ENCODE measurements around the gene PAX2. TPM values are rescaled to one million over a fixed set of nuclear protein-coding genes. Genes with fewer than 3 reads are reported as not detected.

Gene PAX2
- total and polyA plus RNA-seq, 2 of the 8 experiments (the other 6 are each of a cell fraction or from before 2014, with no cell fraction given): 0.02 TPM; not detected in 1

- no peak overlapping the region for H4K5ac ChIP-seq (ENCODE audit: insufficient read length, low read depth, low read length)
- FAIRE-seq: no peak
- H2BK120ac ChIP-seq (replicated peaks; ENCODE audit: low read depth, low read length): no peak overlapping the region
- no peak overlapping the region for H4K91ac ChIP-seq (replicated peaks; ENCODE audit: insufficient read length, low read length)
- no peaks in the 10 kb centered on the region for H3K9me3 ChIP-seq (ENCODE audit: insufficient read depth in 2 of 2, low read depth in 1 of 2, low read length in 1 of 2)
- TF ChIP-seq JUN (IDR thresholded peaks at IDR 0.05; ENCODE audit: low read depth, low read length): no peak
- 0 out of 2 replicates have a peak, but pooled peaks have one; percentile 29 for TF ChIP-seq CBX8 (IDR thresholded peaks at IDR 0.05; ENCODE audit: borderline replicate concordance, low read depth, low read length)
- TF ChIP-seq RNF2 (IDR thresholded peaks at IDR 0.05; ENCODE audit: borderline replicate concordance, low read depth, low read length, missing control alignments, poor library complexity, severe bottlenecking): peak; percentile 93
- TF ChIP-seq KDM1A (IDR thresholded peaks at IDR 0.05; ENCODE audit: borderline replicate concordance, low read length): 0 out of 2 replicates have a peak, but pooled peaks have one; percentile 16
- peak; percentile 93 for TF ChIP-seq SUZ12 (IDR thresholded peaks at IDR 0.05; ENCODE audit: low read length)
- TF ChIP-seq EZH2 (IDR thresholded peaks at IDR 0.05; ENCODE audit: low read depth, low read length, severe bottlenecking): peak; percentile 91
- TF ChIP-seq JUND (IDR thresholded peaks at IDR 0.05; ENCODE audit: low read length): no peak
- TF ChIP-seq SIRT6 (IDR thresholded peaks at IDR 0.05; ENCODE audit: low read length): no peak
- no peak overlapping the region for H3K18ac ChIP-seq (ENCODE audit: extremely low read depth, low read length)
- H3K9ac ChIP-seq (replicated peaks in 1 of 4; ENCODE audit: extremely low read depth in 1 of 4, low read depth in 3 of 4, low read length in 3 of 4): no peak overlapping the region
- WGBS, 2 experiments (ENCODE audit: extremely low coverage in 1 of 2, insufficient coverage in 1 of 2, insufficient read length in 1 of 2, insufficient replicate concordance in 2 of 2, low coverage in 1 of 2, low lambda C conversion rate in 2 of 2, missing lambda C conversion rate in 1 of 2): 0% methylated on average over 4 of the region's 33 CpGs; no CpG with 5 or more reads in 1 of the 2 experiments
- H3K4ac ChIP-seq (replicated peaks; ENCODE audit: insufficient read length, low read depth, low read length): no peak overlapping the region
- DNase-seq (ENCODE audit: low read depth in 1 of 2, low spot score in 2 of 2): peak in 1 of 2 experiments; percentile 53
- no peak overlapping the region for H2BK15ac ChIP-seq (ENCODE audit: low read length)
- peak overlapping the region; percentile 54 to 63 for H3K4me2 ChIP-seq (ENCODE audit: insufficient read depth in 1 of 2, low read depth in 2 of 2, low read length in 2 of 2)
- POLR2A ChIA-PET (ENCODE audit: partially characterized antibody): interaction anchor here (0.9 to 1.3 kb wide), 3 partner anchors 17 to 162 kb away, joined by 3 to 5 read pairs (median 4); no protein-coding TSS in a partner anchor
- H3K4me3 ChIP-seq (ENCODE audit: extremely low read depth in 1 of 4, insufficient read depth in 2 of 4, low read depth in 3 of 4, low read length in 4 of 4): peak overlapping the region in 1 of 4 experiments; percentile 52; a peak in 2 of 8 replicates
- no peak overlapping the region for H2AK5ac ChIP-seq (ENCODE audit: low read depth, low read length)
- no peak overlapping the region for H3K56ac ChIP-seq (replicated peaks; ENCODE audit: insufficient read length, low read depth, low read length)
- CTCF ChIA-PET (ENCODE audit: partially characterized antibody): interaction anchor here (1.0 to 7.5 kb wide), 8 partner anchors 8 to 418 kb away, joined by 3 to 95 read pairs (median 4); no protein-coding TSS in a partner anchor
- H3K79me2 ChIP-seq (ENCODE audit: control insufficient read depth in 1 of 2, insufficient read depth in 2 of 2, low read length in 2 of 2): no peaks in the 10 kb centered on the region
- peaks cover 0 to 8% (median 0%) of the 10 kb centered on the region in 4 experiments; a peak in 2 of 7 replicates for H3K4me1 ChIP-seq (replicated peaks in 1 of 4; ENCODE audit: control insufficient read depth in 3 of 4, insufficient read depth in 4 of 4, low read length in 3 of 4)
- H2AFZ ChIP-seq (ENCODE audit: low read length): no peak overlapping the region
- H2BK5ac ChIP-seq (ENCODE audit: low read depth, low read length): no peak overlapping the region
- H3K23ac ChIP-seq (ENCODE audit: insufficient read length): no peak overlapping the region
- H3K23me2 ChIP-seq (ENCODE audit: low read depth, low read length): peaks cover 2% of the 10 kb centered on the region; the same call in 1 of the 2 replicates
- H3K27me3 ChIP-seq (replicated peaks in 1 of 4; ENCODE audit: control insufficient read depth in 3 of 4, extremely low read depth in 1 of 4, insufficient read depth in 3 of 4, low read length in 3 of 4): peaks cover 85 to 96% (median 93%) of the 10 kb centered on the region in 4 experiments
- H3K36me3 ChIP-seq (ENCODE audit: control insufficient read depth in 2 of 4, insufficient read depth in 4 of 4, low read length in 3 of 4): peaks cover 0 to 5% (median 0%) of the 10 kb centered on the region in 4 experiments; a peak in 1 of 8 replicates
- no peak overlapping the region for H3K27ac ChIP-seq (ENCODE audit: low read depth, low read length)
- H4K20me1 ChIP-seq (replicated peaks in 1 of 2; ENCODE audit: control insufficient read depth in 1 of 2, insufficient read depth in 2 of 2, low read length in 2 of 2): peaks cover 11 to 23% of the 10 kb centered on the region in 2 experiments
- no peak overlapping the region for H2BK12ac ChIP-seq (ENCODE audit: low read depth, low read length)
- H2BK20ac ChIP-seq (ENCODE audit: low read length): peak overlapping the region; percentile 72; the same call in 1 of the 2 replicates
- H4K8ac ChIP-seq (ENCODE audit: extremely low read depth, insufficient read depth, low read length): no peak overlapping the region; the same call in 1 of the 2 replicates
- no peaks in the 10 kb centered on the region; the same call in 1 of the 2 replicates for H3K79me1 ChIP-seq (ENCODE audit: low read depth, low read length)
- no peak overlapping the region for H3K14ac ChIP-seq (ENCODE audit: insufficient read length)
Observed at GRCh38 chr10:100724531-100725027, 20.8 kb upstream of the PAX2 start.

Measured in H1 (cell line).